ENCODE measurements around the gene DAGLA.

The DAGLA gene

GRCh38 chr11:61682906-61683675 is 2.9 kb downstream of the DAGLA start:
- H3K27me3 ChIP-seq (replicated peaks; ENCODE audit: insufficient read depth, low read length): peaks cover 94% of the 10 kb centered on the region

DNA sequence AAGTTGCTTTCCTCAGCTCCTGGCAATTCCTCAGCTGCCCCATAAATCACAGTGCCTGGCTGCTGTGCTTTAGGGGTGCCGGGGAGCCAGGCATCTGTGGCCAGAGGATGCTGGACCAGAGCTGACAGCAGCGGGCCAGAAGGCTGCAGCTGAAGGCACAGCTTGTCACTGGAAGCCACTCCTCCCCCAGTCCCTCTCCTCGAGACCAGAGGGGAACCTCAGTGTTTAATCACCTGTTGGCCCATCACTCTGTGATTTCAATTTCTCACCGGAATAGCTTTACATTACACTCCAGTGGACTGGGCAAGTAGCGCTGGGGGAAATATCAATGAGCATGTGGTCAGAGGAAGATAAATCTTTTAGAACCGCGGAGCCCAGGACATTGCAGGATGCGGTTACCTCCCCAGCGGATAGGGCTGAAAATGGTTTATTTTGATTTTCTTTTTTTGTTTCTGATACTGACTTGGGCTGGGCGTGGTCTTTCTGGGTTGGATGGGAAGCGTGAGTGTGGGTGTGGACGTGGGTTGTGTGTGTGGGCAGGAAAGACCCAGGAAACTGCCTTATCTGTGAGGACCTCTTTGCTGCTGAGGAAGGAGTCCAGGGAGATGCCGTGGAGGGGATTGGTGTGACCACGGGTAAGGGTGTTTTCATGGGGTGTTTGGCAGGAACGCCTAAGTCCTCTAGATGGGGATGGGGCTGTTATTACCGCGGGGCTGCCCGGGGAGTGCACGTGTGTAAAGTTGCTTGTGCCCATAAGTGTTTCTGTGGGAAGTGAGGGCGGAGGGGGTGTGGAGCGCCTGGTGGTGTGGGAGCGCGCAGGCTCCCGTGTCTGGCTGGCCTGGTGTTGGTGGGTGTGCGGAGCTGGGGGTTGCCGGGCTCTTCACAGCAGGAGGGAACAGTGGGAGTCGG is 4.0 kb downstream of the DAGLA start:
- no peaks in the 10 kb centered on the region for H4K20me1 ChIP-seq (ENCODE audit: insufficient read depth, low read length)
- H3K79me2 ChIP-seq (ENCODE audit: low read length): no peaks in the 10 kb centered on the region
- no peak overlapping the region for H3K4me2 ChIP-seq (ENCODE audit: low read depth, low read length)
- no peak overlapping the region for H2AFZ ChIP-seq (ENCODE audit: low read length)
- H3K27ac ChIP-seq (ENCODE audit: low read length): no peak overlapping the region
- H3K27me3 ChIP-seq (replicated peaks; ENCODE audit: insufficient read depth, low read length): peaks cover 94% of the 10 kb centered on the region
- TF ChIP-seq, protein P1, sequence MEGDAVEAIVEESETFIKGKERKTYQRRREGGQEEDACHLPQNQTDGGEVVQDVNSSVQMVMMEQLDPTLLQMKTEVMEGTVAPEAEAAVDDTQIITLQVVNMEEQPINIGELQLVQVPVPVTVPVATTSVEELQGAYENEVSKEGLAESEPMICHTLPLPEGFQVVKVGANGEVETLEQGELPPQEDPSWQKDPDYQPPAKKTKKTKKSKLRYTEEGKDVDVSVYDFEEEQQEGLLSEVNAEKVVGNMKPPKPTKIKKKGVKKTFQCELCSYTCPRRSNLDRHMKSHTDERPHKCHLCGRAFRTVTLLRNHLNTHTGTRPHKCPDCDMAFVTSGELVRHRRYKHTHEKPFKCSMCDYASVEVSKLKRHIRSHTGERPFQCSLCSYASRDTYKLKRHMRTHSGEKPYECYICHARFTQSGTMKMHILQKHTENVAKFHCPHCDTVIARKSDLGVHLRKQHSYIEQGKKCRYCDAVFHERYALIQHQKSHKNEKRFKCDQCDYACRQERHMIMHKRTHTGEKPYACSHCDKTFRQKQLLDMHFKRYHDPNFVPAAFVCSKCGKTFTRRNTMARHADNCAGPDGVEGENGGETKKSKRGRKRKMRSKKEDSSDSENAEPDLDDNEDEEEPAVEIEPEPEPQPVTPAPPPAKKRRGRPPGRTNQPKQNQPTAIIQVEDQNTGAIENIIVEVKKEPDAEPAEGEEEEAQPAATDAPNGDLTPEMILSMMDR (IDR thresholded peaks at IDR 0.05; ENCODE audit: low read length): no peak
- TF ChIP-seq EZH2phosphoT487 (IDR thresholded peaks at IDR 0.05; ENCODE audit: low read length): no peak
- no peak for TF ChIP-seq EZH2 (optimal IDR thresholded peaks at IDR 0.05; ENCODE audit: low read depth, low read length)
- DNase-seq: no peak
- H3F3A ChIP-seq (ENCODE audit: insufficient read depth, low read length): no peaks in the 10 kb centered on the region
- H3K9me2 ChIP-seq (replicated peaks; ENCODE audit: insufficient read depth, low read length): no peaks in the 10 kb centered on the region
- no peak overlapping the region for H3K4me3 ChIP-seq (ENCODE audit: low read length)
- H3K4me1 ChIP-seq (ENCODE audit: low read length): no peaks in the 10 kb centered on the region
- H3K9me3 ChIP-seq (replicated peaks; ENCODE audit: insufficient read depth, low read length): no peaks in the 10 kb centered on the region
- H3K36me3 ChIP-seq (replicated peaks; ENCODE audit: insufficient read depth, low read length): no peaks in the 10 kb centered on the region
- no peak overlapping the region for H3K9ac ChIP-seq (ENCODE audit: low read length)

More at GRCh38 chr11:61682906-61683675, 2.9 kb downstream of the DAGLA start:
- Histone ChIP-seq H3K9ac (ENCODE audit: low read length) (no peak overlapping the region), H3K79me2 (ENCODE audit: low read length) (no peaks in the 10 kb centered on the region), H3F3A (ENCODE audit: insufficient read depth, low read length) (no peaks in the 10 kb centered on the region), H3K4me1 (ENCODE audit: low read length) (no peaks in the 10 kb centered on the region), H4K20me1 (ENCODE audit: insufficient read depth, low read length) (no peaks in the 10 kb centered on the region), H3K27ac (ENCODE audit: low read length) (no peak overlapping the region), H3K9me3 (replicated peaks; ENCODE audit: insufficient read depth, low read length) (no peaks in the 10 kb centered on the region), H2AFZ (ENCODE audit: low read length) (no peak overlapping the region), H3K4me2 (ENCODE audit: low read depth, low read length) (no peak overlapping the region), H3K36me3 (replicated peaks; ENCODE audit: insufficient read depth, low read length) (no peaks in the 10 kb centered on the region), H3K4me3 (ENCODE audit: low read length) (no peak overlapping the region), H3K9me2 (replicated peaks; ENCODE audit: insufficient read depth, low read length) (no peaks in the 10 kb centered on the region)
- TF ChIP-seq EZH2phosphoT487 (IDR thresholded peaks at IDR 0.05; ENCODE audit: low read length) (no peak), EZH2 (optimal IDR thresholded peaks at IDR 0.05; ENCODE audit: low read depth, low read length) (no peak)
- TF ChIP-seq, protein P1 (IDR thresholded peaks at IDR 0.05; ENCODE audit: low read length): no peak
- DNase-seq: no peak

- Histone ChIP-seq H4K20me1 (ENCODE audit: insufficient read depth, low read length) (no peaks in the 10 kb centered on the region), H3K27me3 (replicated peaks; ENCODE audit: insufficient read depth, low read length) (peaks cover 95% of the 10 kb centered on the region)
Measured at GRCh38 chr11:61684870-61685616, 4.9 kb downstream of the DAGLA start.

More at GRCh38 chr11:61684870-61685616, 4.9 kb downstream of the DAGLA start:
- Histone ChIP-seq H3K9me3 (replicated peaks; ENCODE audit: insufficient read depth, low read length) (no peaks in the 10 kb centered on the region), H3K4me2 (ENCODE audit: low read depth, low read length) (no peak overlapping the region), H3K36me3 (replicated peaks; ENCODE audit: insufficient read depth, low read length) (no peaks in the 10 kb centered on the region), H2AFZ (ENCODE audit: low read length) (no peak overlapping the region), H3K9me2 (replicated peaks; ENCODE audit: insufficient read depth, low read length) (no peaks in the 10 kb centered on the region), H3K4me3 (ENCODE audit: low read length) (no peak overlapping the region), H3K27ac (ENCODE audit: low read length) (no peak overlapping the region), H3K4me1 (ENCODE audit: low read length) (no peaks in the 10 kb centered on the region), H3F3A (ENCODE audit: insufficient read depth, low read length) (no peaks in the 10 kb centered on the region), H3K9ac (ENCODE audit: low read length) (no peak overlapping the region), H3K79me2 (ENCODE audit: low read length) (no peaks in the 10 kb centered on the region)
- TF ChIP-seq EZH2 (optimal IDR thresholded peaks at IDR 0.05; ENCODE audit: low read depth, low read length) (no peak), EZH2phosphoT487 (IDR thresholded peaks at IDR 0.05; ENCODE audit: low read length) (no peak)
- TF ChIP-seq, protein P1 (IDR thresholded peaks at IDR 0.05; ENCODE audit: low read length): no peak
- DNase-seq: no peak

All from MM.1S (cell line).